HuH-7 (cell line): ENCODE measurements around the gene ARHGAP23.
A peak's percentile ranks its signal among the peaks of the same experiment; 100 is the strongest.

ENCODE experiments used
- DNase-seq: peaks from one replicate; pipeline ENCODE4 v3.0.0; 2011; ENCODE audit warnings: low spot score

ARHGAP23 gene

DNA sequence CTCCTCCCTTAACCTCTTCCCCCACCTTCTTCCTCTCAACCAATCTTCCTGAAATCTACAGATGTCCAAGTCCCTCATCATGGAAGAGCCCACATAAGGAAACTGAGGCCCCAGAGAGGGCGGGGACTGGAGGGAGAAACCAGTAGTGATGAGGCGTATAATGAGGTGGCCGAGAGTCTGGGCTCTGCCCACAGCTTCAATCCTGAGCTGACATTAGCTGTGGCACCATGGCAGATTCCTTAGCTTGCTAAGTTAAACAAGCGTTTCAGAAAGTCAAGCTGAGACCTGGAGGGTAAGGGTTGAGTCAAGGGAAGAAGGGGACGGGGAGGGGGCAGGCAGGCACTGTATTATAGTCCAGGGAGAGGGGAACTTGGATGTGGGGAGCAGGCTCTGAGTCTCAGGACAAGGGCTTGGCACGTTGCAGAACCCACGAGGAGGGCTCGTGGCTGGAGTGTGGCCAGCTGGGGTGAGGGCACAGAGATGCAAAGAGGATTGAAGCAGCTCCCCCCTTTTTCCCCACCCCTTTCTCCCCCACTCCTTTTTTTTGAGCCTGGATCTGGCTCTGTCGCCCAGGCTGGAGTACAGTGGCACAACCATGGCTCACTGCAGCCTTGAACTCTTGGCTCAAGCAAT, 13.3 kb downstream of the ARHGAP23 start:
- no peak for DNase-seq

DNA sequence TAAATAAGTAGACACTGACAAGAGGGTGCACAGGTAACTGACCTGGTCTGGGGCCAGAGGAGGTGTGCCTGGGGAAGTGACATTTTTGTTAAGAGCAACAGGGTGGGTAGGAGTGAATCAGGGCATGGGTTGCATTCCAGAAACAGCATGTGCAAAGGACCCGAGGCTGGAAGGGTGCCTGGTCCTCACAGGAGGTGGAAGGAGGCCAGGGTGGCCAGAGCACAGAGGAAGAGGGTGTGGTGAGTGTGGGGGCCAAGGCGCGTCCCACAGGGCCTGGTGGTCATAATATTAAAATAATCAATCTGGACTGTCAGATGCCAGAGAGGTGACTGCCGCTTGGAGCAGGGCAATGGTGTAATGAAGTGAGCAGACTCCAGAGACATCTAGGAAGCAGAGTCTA, 14.3 kb downstream of the ARHGAP23 start:
- no peak for DNase-seq

GRCh38 chr17:38443356-38444031, 15.2 kb downstream of the ARHGAP23 start:
- no peak for DNase-seq

DNA sequence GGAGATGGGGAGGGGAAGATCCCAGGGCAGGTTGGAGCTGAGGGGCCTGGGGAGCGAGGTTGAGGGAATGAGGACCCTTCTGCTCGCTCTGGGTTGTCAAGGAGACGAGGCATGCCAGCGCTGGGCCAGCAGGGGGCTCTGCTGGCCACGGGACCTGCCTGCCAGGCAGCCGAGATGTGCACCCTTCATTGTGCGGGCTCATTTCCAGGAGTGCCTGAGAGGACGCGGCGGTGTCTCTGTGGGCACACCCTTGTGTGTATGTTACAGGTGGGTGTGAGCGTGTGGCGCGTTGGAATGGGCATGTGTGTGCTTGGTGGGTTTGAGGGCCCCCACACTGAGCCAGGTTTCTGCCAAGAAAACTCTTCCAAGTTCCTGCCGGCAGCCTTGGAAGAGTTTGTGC, 15.9 kb downstream of the ARHGAP23 start:
- DNase-seq, result peak; percentile 84

DNA sequence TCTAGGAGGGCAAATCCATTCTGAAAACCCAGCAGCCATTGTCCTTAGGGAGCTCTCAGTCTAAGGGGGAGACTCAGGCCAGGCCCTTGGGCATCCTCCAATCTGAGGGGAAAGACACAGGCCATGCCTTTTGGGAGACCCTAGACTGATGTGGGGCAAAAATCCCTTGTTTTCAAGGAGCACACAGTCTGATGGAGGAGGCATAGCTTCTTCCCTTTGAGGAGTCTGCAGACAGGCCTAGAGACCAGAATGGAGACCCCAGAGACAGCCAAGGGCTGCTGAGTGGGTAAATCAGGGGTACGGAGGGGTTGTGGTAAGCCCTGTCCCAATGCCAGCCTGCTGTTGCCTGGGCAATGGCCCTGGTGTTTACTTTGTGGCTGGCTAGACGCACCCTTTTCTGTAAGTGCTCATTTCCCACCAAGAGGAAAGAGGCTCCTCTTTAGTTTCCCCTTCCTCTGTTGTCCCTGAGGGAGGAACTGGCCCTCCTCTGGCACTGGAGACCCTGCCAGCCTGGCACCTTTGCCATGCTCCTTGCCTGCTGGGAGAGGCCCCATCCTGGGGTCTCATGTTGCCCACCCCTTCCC, 19.3 kb downstream of the ARHGAP23 start:
- DNase-seq, result no peak

- no peak for DNase-seq
These were observed 20.0 kb downstream of the ARHGAP23 start for GRCh38 chr17:38448208-38448771.

GRCh38 chr17:38449364-38449763, 21.1 kb downstream of the ARHGAP23 start:
- DNase-seq, result no peak

DNA sequence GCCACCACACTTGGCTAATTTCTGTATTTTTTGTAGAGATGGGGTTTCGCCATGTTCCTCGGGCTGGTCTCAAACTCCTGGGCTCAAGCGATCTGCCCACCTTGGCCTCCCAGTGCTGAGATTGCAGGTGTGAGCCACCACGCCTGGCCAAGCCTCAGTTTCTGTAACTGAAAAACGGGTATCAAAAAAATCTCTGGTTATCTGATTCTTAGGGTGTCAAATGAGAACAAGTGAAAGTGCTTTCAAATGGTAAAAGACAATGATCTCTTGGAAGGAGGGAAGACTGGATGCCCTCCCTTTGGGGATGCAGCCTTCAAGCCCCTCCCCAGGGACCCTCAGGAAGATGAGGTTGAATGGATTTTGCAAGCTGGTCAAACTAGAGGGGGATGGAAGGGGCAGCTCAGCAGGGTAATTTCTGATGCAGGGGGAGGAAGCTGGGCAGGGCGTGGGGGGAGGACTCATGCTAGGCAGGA, 22.3 kb downstream of the ARHGAP23 start:
- DNase-seq, result no peak

- DNase-seq, result no peak
These were observed 23.0 kb downstream of the ARHGAP23 start for GRCh38 chr17:38451030-38451839.

- DNase-seq, result no peak
These were observed 23.7 kb downstream of the ARHGAP23 start for GRCh38 chr17:38451840-38452529.

- DNase-seq, result no peak
These were observed 24.5 kb downstream of the ARHGAP23 start for GRCh38 chr17:38452719-38453118.

GRCh38 chr17:38453951-38454421, 25.7 kb downstream of the ARHGAP23 start:
- DNase-seq, result no peak

DNA sequence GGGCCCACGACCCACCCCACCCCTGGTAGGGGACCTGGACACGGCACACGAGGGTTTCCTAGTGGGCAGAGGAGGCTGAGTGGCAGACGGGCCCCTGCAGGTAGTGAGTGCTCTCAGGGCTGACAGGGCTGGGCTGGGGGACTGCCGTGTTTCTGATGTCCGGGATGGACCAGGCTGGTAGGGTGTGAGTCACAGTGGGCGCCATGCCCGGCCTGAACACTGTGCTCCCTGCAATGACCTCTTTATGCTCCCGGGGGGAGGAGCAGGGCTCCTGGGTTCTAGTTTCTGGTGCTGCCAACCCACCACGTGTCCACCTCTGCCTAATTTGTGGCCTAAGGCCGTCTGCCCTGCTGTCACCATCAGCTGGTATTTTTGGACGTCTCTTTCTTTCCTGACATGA, 26.3 kb downstream of the ARHGAP23 start:
- no peak for DNase-seq

DNA sequence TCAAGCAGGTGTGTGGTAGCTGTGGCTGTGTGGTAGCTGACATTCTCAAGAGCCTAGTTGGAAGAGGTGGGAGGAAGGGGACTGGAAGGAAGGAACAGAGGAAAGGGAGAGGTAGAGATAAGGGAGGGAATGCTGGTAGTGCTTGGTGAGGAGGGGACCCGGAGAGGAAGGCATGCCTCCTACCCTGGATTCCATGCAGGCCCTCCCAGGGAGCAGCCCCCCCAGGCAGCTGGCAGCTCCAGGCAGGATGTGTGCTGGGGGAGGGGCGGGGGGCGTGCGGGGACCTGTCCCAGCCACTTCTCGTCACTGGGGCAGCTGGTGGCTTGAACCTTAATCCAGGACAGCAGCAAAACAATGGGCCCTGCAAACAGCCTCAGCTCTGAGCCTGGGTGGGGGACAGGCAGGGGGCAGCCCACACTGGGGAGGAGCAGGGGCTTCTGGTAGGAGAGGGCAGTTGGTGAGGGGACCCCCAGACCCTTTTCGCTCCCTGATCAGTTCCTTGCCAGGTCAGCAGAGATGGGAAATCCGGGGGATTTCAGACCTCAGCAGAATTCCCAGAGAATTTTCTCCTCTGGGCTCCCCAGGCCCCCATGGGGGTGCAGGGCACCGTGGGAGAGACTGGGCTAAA, 27.1 kb downstream of the ARHGAP23 start:
- DNase-seq, result no peak

- DNase-seq, result no peak
These were observed 28.0 kb downstream of the ARHGAP23 start for GRCh38 chr17:38456031-38456815.

GRCh38 chr17:38457577-38458371, 29.5 kb downstream of the ARHGAP23 start:
- no peak for DNase-seq

GRCh38 chr17:38458521-38458920, 30.3 kb downstream of the ARHGAP23 start:
- DNase-seq, result no peak

GRCh38 chr17:38459567-38459966, 31.3 kb downstream of the ARHGAP23 start:
- no peak for DNase-seq

GRCh38 chr17:38460082-38460715, 31.9 kb downstream of the ARHGAP23 start:
- DNase-seq, result no peak
